ENCODE results near the gene PLA1A. TPM values are rescaled to one million over a fixed set of nuclear protein-coding genes. Genes with fewer than 3 reads are reported as not detected.

PLA1A gene
- polyA plus RNA-seq, 3 donors: 0.36 TPM; not detected in 2

GRCh38 chr3:119630128-119630879 lies 32.6 kb downstream of the PLA1A start:
- peak overlapping the region; percentile 94 to 100 (median 98) for H3K27ac Mint-ChIP-seq
- H3K27ac ChIP-seq (ENCODE audit: low read depth in 1 of 2, low read length in 2 of 2): peak overlapping the region; percentile 90 to 93
- H3K4me3 ChIP-seq (replicated peaks in 1 of 3; ENCODE audit: low read depth in 2 of 3, low read length in 3 of 3): peak overlapping the region in 1 of 3 experiments; percentile 37
- H4K20me1 ChIP-seq (ENCODE audit: insufficient read depth, low read length): no peaks in the 10 kb centered on the region
- H3K9me3 Mint-ChIP-seq: peaks cover 0 to 6% (median 0%) of the 10 kb centered on the region in 7 donors
- peak; percentile 74 to 89 (median 77) for DNase-seq
- H3K4me1 ChIP-seq (ENCODE audit: control insufficient read depth in 1 of 2, insufficient read depth in 2 of 2, low read length in 2 of 2): peaks cover 70 to 72% of the 10 kb centered on the region in 2 donors
- intact Hi-C loops (cut with micrococcal nuclease): no loop called here
- H3K36me3 Mint-ChIP-seq: peaks cover 0 to 8% of the 10 kb centered on the region in 2 donors
- H3K9ac ChIP-seq (ENCODE audit: insufficient read depth, low read length, poor library complexity, severe bottlenecking): peak overlapping the region; percentile 59
- no peak overlapping the region for H2AFZ ChIP-seq (ENCODE audit: insufficient read depth, low read depth, low read length, poor library complexity, severe bottlenecking)
- no peaks in the 10 kb centered on the region for H3K36me3 ChIP-seq (replicated peaks in 1 of 2; ENCODE audit: control insufficient read depth in 1 of 2, insufficient read depth in 2 of 2, low read length in 2 of 2)
- WGBS (ENCODE audit: insufficient coverage): 13% methylated on average over 2 of the region's 8 CpGs
- TF ChIP-seq, protein P1, sequence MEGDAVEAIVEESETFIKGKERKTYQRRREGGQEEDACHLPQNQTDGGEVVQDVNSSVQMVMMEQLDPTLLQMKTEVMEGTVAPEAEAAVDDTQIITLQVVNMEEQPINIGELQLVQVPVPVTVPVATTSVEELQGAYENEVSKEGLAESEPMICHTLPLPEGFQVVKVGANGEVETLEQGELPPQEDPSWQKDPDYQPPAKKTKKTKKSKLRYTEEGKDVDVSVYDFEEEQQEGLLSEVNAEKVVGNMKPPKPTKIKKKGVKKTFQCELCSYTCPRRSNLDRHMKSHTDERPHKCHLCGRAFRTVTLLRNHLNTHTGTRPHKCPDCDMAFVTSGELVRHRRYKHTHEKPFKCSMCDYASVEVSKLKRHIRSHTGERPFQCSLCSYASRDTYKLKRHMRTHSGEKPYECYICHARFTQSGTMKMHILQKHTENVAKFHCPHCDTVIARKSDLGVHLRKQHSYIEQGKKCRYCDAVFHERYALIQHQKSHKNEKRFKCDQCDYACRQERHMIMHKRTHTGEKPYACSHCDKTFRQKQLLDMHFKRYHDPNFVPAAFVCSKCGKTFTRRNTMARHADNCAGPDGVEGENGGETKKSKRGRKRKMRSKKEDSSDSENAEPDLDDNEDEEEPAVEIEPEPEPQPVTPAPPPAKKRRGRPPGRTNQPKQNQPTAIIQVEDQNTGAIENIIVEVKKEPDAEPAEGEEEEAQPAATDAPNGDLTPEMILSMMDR (IDR thresholded peaks at IDR 0.05): no peak
- no peaks in the 10 kb centered on the region for H3K79me2 ChIP-seq (ENCODE audit: insufficient read depth, low read length)
- H3K27me3 Mint-ChIP-seq (ENCODE audit: low read depth in 3 of 3): peaks cover 0 to 6% (median 4%) of the 10 kb centered on the region in 3 donors
- peak overlapping the region in 1 of 2 donors; percentile 61 for H3K4me3 Mint-ChIP-seq
- no peaks in the 10 kb centered on the region for H3K27me3 ChIP-seq (ENCODE audit: control insufficient read depth in 2 of 2, insufficient read depth in 2 of 2, low read length in 2 of 2)
- no peaks in the 10 kb centered on the region for H3K9me3 ChIP-seq (replicated peaks in 1 of 2; ENCODE audit: control insufficient read depth in 1 of 2, insufficient read depth in 1 of 2, low read length in 2 of 2)
- H3K4me2 ChIP-seq (replicated peaks; ENCODE audit: extremely low read depth, low read length, poor library complexity, severe bottlenecking): peak overlapping the region; percentile 32
- peaks cover 69% of the 10 kb centered on the region for H3K4me1 Mint-ChIP-seq

GRCh38 chr3:119630880-119631329 lies 33.2 kb downstream of the PLA1A start:
- Mint-ChIP-seq H3K36me3 (peaks cover 0 to 8% of the 10 kb centered on the region in 2 donors), H3K4me1 (peaks cover 69% of the 10 kb centered on the region), H3K27me3 (ENCODE audit: low read depth in 3 of 3) (peaks cover 0 to 6% (median 5%) of the 10 kb centered on the region in 3 donors), H3K9me3 (peaks cover 0 to 6% (median 0%) of the 10 kb centered on the region in 7 donors), H3K27ac (peak overlapping the region; percentile 94 to 100 (median 98)), H3K4me3 (peak overlapping the region in 1 of 2 donors; percentile 61)
- H3K79me2 ChIP-seq (ENCODE audit: insufficient read depth, low read length): no peaks in the 10 kb centered on the region
- no peak overlapping the region for H2AFZ ChIP-seq (ENCODE audit: insufficient read depth, low read depth, low read length, poor library complexity, severe bottlenecking)
- intact Hi-C loops (cut with micrococcal nuclease): no loop called here
- no peaks in the 10 kb centered on the region for H4K20me1 ChIP-seq (ENCODE audit: insufficient read depth, low read length)
- 67% methylated on average over 6 of the region's 7 CpGs for WGBS (ENCODE audit: insufficient coverage)
- H3K27ac ChIP-seq (ENCODE audit: low read depth in 1 of 2, low read length in 2 of 2): peak overlapping the region; percentile 90 to 93
- no peak for DNase-seq
- H3K27me3 ChIP-seq (ENCODE audit: control insufficient read depth in 2 of 2, insufficient read depth in 2 of 2, low read length in 2 of 2): no peaks in the 10 kb centered on the region
- no peak overlapping the region for H3K4me3 ChIP-seq (replicated peaks in 1 of 3; ENCODE audit: low read depth in 2 of 3, low read length in 3 of 3)
- peak overlapping the region; percentile 59 for H3K9ac ChIP-seq (ENCODE audit: insufficient read depth, low read length, poor library complexity, severe bottlenecking)
- H3K4me2 ChIP-seq (replicated peaks; ENCODE audit: extremely low read depth, low read length, poor library complexity, severe bottlenecking): peak overlapping the region; percentile 29
- no peaks in the 10 kb centered on the region for H3K9me3 ChIP-seq (replicated peaks in 1 of 2; ENCODE audit: control insufficient read depth in 1 of 2, insufficient read depth in 1 of 2, low read length in 2 of 2)
- H3K36me3 ChIP-seq (replicated peaks in 1 of 2; ENCODE audit: control insufficient read depth in 1 of 2, insufficient read depth in 2 of 2, low read length in 2 of 2): no peaks in the 10 kb centered on the region
- H3K4me1 ChIP-seq (ENCODE audit: control insufficient read depth in 1 of 2, insufficient read depth in 2 of 2, low read length in 2 of 2): peaks cover 70 to 71% of the 10 kb centered on the region in 2 donors
- TF ChIP-seq, protein P1 (IDR thresholded peaks at IDR 0.05): no peak
